Measurements from ENCODE around the gene MYPN.
A peak's percentile ranks its signal among the peaks of the same experiment; 100 is the strongest.
"Not testable (repeated sequence)": the region's sequence is repeated elsewhere in the genome, so short reads cannot be mapped to it uniquely, and the experiment has no call there.

MYPN gene, protein sequence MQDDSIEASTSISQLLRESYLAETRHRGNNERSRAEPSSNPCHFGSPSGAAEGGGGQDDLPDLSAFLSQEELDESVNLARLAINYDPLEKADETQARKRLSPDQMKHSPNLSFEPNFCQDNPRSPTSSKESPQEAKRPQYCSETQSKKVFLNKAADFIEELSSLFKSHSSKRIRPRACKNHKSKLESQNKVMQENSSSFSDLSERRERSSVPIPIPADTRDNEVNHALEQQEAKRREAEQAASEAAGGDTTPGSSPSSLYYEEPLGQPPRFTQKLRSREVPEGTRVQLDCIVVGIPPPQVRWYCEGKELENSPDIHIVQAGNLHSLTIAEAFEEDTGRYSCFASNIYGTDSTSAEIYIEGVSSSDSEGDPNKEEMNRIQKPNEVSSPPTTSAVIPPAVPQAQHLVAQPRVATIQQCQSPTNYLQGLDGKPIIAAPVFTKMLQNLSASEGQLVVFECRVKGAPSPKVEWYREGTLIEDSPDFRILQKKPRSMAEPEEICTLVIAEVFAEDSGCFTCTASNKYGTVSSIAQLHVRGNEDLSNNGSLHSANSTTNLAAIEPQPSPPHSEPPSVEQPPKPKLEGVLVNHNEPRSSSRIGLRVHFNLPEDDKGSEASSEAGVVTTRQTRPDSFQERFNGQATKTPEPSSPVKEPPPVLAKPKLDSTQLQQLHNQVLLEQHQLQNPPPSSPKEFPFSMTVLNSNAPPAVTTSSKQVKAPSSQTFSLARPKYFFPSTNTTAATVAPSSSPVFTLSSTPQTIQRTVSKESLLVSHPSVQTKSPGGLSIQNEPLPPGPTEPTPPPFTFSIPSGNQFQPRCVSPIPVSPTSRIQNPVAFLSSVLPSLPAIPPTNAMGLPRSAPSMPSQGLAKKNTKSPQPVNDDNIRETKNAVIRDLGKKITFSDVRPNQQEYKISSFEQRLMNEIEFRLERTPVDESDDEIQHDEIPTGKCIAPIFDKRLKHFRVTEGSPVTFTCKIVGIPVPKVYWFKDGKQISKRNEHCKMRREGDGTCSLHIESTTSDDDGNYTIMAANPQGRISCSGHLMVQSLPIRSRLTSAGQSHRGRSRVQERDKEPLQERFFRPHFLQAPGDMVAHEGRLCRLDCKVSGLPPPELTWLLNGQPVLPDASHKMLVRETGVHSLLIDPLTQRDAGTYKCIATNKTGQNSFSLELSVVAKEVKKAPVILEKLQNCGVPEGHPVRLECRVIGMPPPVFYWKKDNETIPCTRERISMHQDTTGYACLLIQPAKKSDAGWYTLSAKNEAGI (N-terminal part only)

GRCh38 chr10:68109331-68109730, at the start of gene MYPN:
TSS of gene MYPN (plus strand) at chr10:68109488. CDS start at chr10:68121439, 11,951 bp downstream.
- no peak for TF ChIP-seq ZNF274 (IDR thresholded peaks at IDR 0.05; ENCODE audit: low read depth, low read length)
- H3K4me3 ChIP-seq (ENCODE audit: low read length), result no peak within 1 kb of the TSS

DNA sequence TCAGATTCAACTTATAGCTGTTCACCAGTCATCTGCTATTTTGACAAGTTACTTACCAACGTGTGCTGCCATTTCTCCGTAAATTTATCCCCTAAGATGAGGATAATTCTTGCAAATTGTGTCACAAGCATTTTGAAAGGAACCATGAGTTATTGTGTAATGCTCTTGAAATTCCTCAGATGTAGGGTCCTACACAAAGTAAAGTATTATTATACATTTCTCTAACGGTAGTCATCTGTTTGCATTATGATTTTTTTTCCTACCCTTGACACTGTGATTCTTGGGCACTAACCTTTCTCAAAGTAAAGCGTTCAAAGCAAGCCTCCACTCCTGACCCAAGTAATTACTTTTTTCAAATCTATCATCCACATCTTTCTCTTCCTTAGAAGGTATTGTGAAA, 42.3 kb upstream of the MYPN start:
- no peak overlapping the region for H3K4me3 ChIP-seq (ENCODE audit: low read length)
- no peak for TF ChIP-seq ZNF274 (IDR thresholded peaks at IDR 0.05; ENCODE audit: low read depth, low read length)

GRCh38 chr10:68067508-68067907, 41.8 kb upstream of the MYPN start:
- TF ChIP-seq ZNF274 (IDR thresholded peaks at IDR 0.05; ENCODE audit: low read depth, low read length), result no peak
- H3K4me3 ChIP-seq (ENCODE audit: low read length), result no peak overlapping the region

- TF ChIP-seq ZNF274 (IDR thresholded peaks at IDR 0.05; ENCODE audit: low read depth, low read length), result no peak
- peak overlapping the region; percentile 81; the same call in 1 of the 2 replicates for H3K4me3 ChIP-seq (ENCODE audit: low read length)
These were observed 35.7 kb upstream of the MYPN start for GRCh38 chr10:68073631-68074030.

DNA sequence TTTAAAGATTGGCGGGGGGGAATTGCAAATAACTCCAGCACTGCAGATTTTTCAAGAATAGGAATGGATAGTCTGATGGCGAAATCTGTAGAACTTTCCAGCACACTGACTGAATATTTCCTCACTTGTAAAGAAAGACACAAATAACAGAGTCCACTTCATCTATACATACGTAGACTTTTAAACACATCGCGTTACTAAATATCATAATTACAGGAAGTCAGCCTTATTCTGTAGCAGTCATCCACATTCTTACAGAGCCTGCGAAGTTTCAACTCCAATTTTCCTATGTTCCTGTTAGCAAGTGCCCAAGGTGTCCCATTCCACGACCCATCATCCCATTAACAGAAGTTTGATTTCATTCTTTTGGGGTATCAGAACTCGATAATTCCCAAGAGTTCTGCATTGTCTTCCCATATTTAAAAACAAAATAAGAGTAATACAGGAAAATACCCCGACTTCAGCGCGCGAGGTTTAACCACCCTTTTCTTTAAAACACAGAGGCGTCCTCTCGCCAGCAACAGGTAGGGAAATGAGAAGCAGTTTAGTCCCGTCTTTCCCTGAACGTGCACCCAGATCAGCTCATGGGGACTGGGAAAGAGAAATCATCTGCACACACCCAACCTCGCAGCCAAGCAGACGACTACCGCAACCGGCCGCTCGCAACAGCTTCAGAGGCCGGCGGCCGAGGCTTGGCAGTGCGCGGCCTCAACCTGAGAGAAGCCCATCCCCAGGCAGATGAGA, 35.1 kb upstream of the MYPN start:
- peak overlapping the region; percentile 81 for H3K4me3 ChIP-seq (ENCODE audit: low read length)
- no peak for TF ChIP-seq ZNF274 (IDR thresholded peaks at IDR 0.05; ENCODE audit: low read depth, low read length)

- peak within 1 kb of the TSS; percentile 81 for H3K4me3 ChIP-seq (ENCODE audit: low read length)
- no peak for TF ChIP-seq ZNF274 (IDR thresholded peaks at IDR 0.05; ENCODE audit: low read depth, low read length)
These were observed 34.3 kb upstream of the MYPN start, which contains the start of gene HERC4 for GRCh38 chr10:68074775-68075549. TSS of gene HERC4 (minus strand) at chr10:68075283. CDS start at chr10:68073108, 2,175 bp downstream.

- peak overlapping the region; percentile 21; the same call in 1 of the 2 replicates for H3K4me3 ChIP-seq (ENCODE audit: low read length)
- TF ChIP-seq ZNF274 (IDR thresholded peaks at IDR 0.05; ENCODE audit: low read depth, low read length), result no peak
These were observed 33.7 kb upstream of the MYPN start for GRCh38 chr10:68075550-68076004.

GRCh38 chr10:68076081-68076480, 33.2 kb upstream of the MYPN start:
- not testable (repeated sequence) for H3K4me3 ChIP-seq (ENCODE audit: low read length)

GRCh38 chr10:68077026-68077425, 32.3 kb upstream of the MYPN start:
- no peak overlapping the region for H3K4me3 ChIP-seq (ENCODE audit: low read length)
- TF ChIP-seq ZNF274 (IDR thresholded peaks at IDR 0.05; ENCODE audit: low read depth, low read length), result no peak

DNA sequence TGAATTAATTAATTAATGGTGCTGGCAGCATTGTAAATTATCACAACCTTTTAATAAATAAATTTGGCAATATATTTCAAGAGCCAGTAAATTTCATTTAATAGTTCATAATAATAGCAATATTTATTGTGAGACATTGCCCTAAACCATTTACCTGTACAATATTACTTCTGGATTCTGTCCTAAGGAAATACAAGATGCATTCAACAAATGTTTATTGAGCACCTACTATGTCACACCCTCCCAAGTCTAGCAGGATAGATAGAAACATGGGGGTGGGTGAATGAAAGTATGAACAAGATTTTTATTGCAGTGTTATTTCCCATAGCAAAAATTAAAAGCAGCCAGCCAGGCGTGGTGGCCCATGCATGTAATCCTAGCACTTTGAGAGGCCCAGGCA, 29.9 kb upstream of the MYPN start:
- H3K4me3 ChIP-seq (ENCODE audit: low read length), result no peak overlapping the region
- no peak for TF ChIP-seq ZNF274 (IDR thresholded peaks at IDR 0.05; ENCODE audit: low read depth, low read length)

DNA sequence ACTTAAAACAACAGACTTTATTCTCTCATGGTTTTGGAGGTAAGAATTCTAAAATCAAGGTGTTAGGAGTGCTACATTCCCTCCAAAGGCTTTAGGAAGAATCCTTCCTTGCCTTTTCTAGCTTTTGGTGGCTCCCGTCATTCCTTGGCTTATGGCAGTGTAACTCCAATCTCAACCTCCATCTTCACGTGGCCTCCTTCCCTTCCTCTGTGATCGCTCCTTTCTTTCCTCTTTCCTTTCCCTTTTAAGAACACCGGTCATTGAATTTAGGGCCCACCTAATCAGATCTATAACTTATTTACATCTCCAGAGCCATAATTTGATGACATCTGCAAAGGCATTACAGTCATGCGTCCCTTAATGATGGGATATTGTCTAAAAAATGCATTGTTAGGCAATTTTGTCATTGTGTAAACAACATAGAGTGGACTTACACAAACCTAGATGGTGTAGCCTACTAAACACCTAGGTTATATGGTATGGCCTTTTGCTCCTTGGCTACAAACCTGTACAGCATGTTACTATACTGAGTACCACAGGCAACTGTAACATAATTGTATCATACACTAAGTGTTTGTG, 28.3 kb upstream of the MYPN start:
- TF ChIP-seq ZNF274 (IDR thresholded peaks at IDR 0.05; ENCODE audit: low read depth, low read length), result no peak
- no peak overlapping the region for H3K4me3 ChIP-seq (ENCODE audit: low read length)

DNA sequence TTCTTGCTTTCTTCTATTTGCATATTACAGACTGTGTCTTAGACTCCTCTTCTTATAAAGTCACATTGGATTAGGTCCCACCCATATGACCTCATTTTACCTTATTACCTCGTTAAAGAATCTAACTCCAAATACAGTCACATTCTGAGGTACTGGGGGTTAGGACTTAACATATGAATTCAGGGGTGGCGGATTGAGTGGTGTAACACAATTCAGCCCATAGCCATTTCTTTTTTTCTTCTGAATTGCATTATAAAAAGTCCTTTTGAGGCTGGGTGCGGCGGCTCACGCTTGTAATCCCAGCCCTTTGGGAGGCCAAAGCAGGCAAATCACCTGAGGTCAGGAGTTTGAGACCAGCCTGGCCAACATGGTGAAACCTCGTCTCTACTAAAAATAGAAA, 27.4 kb upstream of the MYPN start:
- no peak overlapping the region for H3K4me3 ChIP-seq (ENCODE audit: low read length)
- no peak for TF ChIP-seq ZNF274 (IDR thresholded peaks at IDR 0.05; ENCODE audit: low read depth, low read length)

Data from GM08714 (cell line).